ENCODE results near the gene RPLP2.
A peak's percentile ranks its signal among the peaks of the same experiment; 100 is the strongest.

RPLP2 gene

GRCh38 chr11:792873-793272 lies 16.9 kb upstream of the RPLP2 start:
- DNase-seq, result no peak

DNA sequence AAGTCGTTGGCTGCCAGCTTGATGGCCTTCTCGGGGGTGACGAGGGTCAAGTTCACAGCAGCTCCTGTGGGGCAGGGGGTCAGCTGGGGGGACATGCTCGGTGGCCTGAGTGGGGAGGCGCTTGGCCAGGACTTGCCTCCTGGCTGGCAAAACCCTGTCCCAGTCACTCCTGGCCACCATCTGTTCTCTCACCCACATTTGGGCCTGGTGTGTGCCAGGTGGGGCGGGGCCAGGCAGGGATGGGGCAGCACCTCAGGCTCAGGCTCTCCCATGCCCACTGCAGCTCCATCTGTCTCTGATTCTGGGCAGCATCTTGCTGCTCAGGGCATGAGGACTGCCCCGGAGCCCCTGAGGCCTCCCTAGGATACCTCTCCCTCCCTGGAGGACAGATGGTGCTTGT lies 16.2 kb upstream of the RPLP2 start:
- DNase-seq, result no peak

DNA sequence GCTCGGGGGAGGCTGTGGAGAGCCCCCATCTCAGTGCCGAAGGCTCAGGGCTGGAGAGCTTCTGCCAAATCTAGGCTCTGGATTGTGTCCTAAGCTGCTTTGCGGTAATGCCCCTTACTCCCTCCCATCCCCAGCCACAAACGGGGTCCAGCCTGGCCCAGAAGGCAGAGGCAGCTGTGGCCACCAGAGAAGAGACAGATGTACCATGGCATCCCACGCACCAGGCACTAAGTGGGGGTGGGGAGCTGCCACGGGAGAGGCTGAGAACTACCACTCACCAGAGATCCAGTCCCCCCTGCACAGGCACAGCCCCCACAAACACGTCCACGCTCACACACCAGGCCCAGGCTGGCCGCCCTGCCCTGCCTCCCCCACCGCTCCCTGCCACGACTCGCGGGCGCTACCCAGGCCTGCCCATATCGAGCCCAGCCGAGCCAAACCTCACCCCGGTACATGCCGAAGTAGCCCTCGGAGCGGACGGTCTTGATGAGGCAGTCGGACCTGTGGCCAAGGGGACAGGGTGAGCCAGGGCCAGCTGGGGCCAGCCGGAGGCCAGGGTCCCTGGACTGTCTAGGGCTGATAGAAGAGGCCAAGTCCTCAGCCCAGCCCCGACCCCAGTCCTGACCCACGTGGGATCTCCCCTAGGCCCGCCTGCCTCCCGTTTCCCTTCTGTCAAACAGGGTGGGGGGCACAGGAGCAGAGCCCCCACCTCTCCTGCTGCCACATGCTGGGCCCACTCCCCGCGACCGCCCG lies 15.6 kb upstream of the RPLP2 start:
- DNase-seq, result no peak

GRCh38 chr11:794766-795633 lies 14.8 kb upstream of the RPLP2 start:
- no peak for DNase-seq

DNA sequence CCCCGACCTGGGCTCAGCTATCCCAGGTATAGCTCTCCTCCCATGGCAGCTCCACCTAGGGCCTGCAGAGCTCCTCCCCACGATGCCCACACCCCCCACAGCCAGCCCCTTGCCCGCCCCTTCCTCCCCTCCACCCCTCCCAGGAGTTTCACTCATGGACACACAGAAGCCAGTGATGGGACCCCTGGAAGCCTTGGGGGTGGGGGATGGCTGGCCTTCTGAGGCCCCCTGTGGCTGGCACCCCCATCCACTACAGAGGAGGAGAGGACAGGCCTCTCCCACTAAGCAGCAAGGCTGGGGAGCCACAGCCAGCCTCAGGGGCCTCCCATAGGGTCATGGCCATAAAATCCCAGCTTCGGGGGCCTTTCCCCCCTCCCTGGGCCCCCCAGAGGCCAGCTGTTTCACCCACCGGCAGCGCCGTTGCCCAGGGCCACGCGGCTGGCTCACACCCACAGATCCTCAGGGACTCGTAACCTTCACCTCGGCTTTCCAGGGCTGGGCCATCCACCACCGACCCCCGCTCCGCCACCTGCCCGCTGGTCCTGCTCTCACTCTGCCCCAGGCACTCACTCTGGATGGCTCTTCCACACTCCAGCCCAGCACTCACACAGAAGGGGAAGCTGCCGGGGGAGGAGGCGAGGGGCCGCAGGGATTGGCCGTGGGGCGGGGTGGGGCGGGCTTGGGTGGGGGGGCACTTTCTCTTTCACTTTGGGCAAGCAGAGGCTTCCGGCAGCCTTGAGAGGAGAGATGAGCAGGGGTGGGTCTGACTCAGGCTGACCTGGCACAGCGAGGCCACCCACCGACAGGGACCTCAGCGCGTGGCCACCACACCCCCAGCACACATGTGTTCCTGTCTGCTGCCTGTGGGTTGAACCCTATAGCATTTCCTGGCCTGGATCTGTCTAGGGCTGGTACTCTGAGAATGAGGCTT lies 13.9 kb upstream of the RPLP2 start:
- peak; percentile 11 for DNase-seq

- no peak for DNase-seq
These were observed 13.0 kb upstream of the RPLP2 start for GRCh38 chr11:796565-797295.

DNA sequence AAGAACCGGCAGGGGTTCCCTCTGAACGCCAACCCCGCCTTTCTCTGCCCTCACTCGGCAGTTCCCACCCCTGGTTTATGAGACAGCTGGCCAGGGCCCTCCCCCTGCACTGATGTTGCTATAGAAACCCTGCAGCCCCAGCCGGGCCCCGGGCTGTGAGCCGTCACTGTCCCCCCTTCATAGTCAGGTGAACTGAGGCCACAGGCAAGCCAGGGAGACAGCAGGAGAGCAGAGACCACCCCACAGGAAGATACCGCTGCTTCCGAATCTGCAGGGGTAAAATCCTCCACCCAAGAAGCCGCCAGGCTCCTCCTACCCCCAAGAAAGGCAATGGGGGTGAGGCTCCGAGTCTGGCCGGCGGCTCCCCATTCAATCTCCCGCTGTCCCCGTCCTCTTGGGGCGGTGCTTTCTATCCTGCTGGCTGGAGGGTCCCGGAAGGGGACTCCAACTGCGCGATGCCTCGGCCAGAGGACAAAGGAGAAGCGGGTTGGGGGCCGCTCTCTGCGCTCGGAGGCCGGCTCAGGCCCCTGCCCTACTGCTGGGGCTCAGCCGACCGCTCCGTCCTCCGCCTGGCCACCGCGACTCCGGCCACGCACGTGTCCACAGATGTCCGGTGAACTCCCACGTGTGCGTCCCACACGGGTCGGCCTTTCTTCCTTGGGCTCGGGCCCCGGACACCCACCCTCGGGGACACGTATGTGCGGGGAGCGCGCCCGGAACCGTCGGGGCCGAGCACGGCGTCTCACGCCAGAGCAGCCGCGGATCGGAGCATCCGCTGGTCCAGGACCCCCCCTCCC lies 12.3 kb upstream of the RPLP2 start:
- peak; percentile 13 for DNase-seq

DNA sequence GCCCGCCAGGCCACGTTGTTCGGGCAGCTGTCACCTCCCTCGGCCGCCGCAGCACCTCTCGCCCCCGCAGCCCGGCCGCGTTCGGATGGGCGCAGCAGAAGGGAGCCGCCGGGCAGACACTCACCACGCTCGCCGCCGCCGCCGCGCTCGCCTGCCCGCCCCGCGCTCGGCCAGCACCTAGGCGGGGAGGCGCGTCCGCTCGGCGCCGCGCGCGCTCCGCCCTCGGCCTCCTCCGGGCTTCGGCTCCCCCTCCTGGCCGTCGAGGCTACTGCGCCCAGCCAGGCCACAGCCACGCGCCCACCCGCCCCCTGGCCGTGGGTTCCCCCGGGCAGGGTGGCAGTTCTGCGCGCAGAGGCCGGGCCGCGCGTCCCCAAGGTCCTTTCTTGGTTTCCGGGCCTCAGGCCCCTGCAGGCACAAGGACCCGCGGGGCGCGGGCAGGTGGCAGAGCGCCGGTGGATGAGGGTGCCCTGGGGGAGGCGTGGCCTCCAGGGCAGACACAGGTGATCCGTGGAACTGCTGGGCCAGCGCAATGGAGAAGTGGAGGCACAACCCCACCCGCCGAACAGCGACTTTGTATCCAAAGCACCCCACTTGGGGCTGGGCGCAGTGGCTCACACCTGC lies 11.6 kb upstream of the RPLP2 start, which contains the start of gene SLC25A22:
SLC25A22 (minus strand) TSS at position 189 of the 621 bp plus-strand sequence. CDS start 3,275 bp downstream, outside the sequence.
- no peak for DNase-seq

DNA sequence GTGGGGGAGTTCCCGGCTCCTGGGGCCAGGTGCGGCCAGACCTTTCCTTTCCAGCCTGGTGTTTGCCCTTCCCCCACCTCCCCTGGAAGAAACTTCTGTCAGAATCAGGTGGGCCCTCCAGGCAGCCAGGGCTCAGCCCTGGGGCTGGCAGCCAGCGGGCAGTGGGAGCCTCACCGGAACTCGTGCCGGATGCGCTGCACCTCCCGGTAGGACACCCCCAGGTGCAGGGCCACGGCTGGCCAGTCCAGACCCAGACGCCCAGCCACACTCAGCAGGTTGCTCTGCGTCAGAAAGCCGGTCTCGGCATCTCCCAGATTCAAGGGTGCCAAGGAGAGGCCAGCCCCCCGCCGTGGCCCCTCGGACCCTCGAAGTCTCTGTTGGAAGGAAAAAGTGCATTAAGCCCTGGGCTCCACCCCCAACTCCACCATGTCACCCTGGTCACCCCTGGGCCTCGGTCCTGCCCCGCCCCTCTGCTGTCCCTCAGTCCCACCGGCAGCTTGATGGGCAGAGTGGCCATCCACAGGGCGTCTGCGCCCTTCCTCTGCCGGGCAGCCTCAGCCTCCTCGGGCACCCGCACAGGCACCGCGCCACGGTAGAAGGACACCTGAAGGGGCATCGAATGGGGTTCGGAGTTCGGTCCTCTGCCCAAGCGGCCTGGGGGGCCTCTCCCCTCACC lies 10.0 kb upstream of the RPLP2 start:
- DNase-seq, result no peak

DNA sequence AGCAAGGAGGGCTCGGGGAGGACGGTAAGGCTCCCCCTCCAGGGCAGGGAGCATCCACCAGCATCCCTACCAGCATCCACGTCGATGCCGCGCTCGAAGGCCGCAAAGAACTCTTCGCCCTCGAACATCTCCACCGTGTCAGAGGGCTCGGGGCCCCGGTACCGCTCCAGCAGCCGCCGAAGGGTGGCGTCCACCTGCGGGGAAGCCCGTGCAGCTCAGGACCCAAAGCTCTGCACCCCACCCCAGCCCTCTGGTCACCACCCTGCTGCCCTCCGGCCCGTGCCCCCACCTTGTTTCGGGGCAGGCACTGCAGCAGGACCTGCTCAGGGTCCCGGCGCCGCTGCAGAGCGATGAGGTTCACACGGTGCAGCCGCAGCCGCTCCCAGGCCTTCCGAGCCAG lies 9.3 kb upstream of the RPLP2 start:
- DNase-seq, result no peak

DNA sequence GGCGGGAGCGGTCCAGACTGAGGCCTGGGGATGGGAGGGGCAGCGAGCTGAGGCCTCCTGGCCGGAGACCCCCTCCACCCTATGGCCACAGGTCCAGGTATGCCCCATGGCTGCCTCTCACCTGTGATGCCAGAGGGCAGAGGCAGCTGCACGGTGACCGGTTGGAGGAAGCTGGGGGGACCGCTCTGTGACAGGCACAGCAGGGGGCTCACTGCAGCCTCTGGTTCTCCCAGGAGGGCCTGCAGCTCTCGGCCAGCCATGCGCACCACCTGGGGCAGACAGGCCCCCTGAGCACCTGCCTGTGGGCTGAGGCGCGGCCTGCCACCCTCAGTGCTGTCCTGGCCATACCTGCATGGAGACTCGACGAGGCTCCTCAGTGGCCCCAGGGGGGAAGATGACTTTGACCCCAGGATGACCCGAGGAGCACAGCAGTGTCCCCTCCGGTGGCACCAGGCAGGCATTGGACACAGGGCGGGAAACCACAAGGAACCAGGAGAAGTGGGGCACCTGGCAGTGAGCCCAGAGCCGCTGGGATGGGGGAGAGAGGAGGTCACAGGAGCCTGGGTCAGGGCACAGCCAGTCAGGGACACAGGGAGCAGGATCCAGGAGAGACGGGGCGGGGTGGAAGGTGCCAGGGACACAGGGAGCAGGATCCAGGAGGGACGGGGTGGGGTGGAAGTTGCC lies 8.5 kb upstream of the RPLP2 start:
- no peak for DNase-seq

DNA sequence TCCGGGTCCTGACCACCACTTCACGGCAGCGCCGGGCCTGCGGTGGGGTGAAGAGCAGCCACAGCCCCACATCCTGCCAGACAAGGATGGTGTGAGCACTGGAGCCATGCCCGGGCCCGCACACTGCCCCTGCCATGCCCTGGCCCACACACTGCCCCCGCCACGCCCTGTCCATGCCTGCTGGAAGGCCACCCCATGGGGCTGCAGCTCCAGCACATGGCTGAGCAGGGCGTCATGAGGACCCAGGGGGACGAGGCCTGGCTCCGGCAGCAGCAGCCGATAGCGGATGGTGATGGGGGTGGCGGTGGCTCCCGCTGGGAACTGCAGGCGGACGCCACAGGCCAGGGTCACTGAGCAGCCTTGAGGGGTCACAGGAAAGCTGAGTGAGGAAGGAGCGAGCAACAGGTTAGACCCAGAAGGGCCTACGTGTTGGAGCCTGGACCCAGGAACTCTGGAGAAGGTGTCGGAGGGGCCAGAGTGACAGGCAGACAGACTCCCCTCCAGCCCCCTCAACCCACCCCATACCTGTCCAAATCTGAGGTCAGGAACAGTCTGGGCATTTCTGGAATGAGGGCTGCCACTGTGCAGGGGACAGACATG lies 7.6 kb upstream of the RPLP2 start:
- DNase-seq, result no peak

- no peak for DNase-seq
These were observed 6.9 kb upstream of the RPLP2 start for GRCh38 chr11:802693-803466.

- no peak for DNase-seq
These were observed 6.4 kb upstream of the RPLP2 start for GRCh38 chr11:803467-803742.

- no peak for DNase-seq
These were observed 5.8 kb upstream of the RPLP2 start for GRCh38 chr11:803770-804598.

DNA sequence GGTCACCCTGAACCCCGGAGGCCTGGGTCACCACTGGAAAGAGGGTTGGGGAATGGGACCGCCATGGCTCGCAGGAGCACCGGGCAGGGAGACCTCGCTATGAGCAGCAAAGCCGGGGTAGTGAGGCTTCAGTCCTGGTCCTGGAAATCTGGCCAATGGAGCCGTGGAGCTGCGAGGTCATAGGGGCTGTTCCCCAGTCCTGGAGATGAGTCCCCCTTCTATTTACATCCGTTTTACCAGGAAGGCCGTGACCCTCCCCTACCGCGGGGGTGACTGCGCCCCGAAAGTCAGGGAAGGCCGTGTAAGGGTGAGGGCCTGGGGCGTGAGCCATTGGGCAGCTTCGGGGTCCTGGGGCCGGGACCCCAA lies 5.2 kb upstream of the RPLP2 start:
- no peak for DNase-seq

DNA sequence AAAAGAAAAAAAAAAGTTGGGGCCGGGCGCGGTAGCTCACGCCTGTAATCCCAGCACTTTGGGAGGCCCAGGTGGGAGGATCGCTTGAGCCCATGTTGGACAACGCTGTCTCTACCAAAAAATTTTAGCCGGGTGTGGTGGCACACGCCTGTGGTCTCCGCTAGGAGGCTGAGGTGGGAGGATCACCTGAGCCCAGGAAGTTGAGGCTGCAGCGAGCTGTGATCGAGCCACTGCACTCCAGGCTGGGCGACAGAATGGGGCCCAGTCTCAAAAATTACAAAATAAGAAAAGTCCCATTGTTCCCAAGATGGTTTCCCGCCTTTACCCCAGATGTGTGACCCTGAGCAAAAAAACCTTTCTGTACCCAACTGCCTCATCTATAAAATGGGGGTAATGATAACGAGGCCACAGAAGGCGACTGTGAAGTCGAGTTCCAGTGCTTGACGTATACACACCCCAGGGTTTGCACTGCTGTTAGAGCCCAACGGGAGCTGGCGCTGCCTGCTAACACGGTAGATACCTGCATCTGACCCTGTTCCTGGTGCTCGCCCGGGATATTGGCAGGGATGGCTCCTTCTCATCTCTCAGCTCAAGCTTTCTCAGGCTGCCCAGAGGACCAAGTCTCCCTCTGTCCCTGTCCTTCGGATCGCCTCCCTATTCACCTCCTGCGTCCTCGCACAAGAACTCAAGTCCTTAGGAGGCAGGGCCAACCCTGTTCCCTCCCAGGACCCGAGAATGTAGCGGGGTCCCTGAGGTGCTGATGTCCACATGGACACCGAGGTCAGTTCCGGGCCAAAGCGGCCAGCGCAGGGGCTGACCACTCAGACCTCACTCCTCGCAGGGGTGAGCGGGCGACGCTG lies 1.1 kb upstream of the RPLP2 start:
- no peak for DNase-seq
